ENCODE data around the gene BORCS5.

The BORCS5 gene

GRCh38 chr12:12473223-12473622, 116.3 kb downstream of the BORCS5 start:
- H3K27ac Mint-ChIP-seq, result peak overlapping the region; percentile 60
- H3K27me3 Mint-ChIP-seq (ENCODE audit: low read depth, poor library complexity), result no peaks in the 10 kb centered on the region
- H3K36me3 Mint-ChIP-seq (ENCODE audit: low read depth), result peaks cover 87% of the 10 kb centered on the region
- no peak overlapping the region for H3K4me3 Mint-ChIP-seq
- DNase-seq, result no peak
- no peak for TF ChIP-seq CTCF (IDR thresholded peaks at IDR 0.05)
- H3K4me1 Mint-ChIP-seq, result peaks cover 7% of the 10 kb centered on the region
- peaks cover 38% of the 10 kb centered on the region for H3K9me3 Mint-ChIP-seq

GRCh38 chr12:12474471-12474928, 117.6 kb downstream of the BORCS5 start:
- Mint-ChIP-seq H3K36me3 (ENCODE audit: low read depth) (peaks cover 85% of the 10 kb centered on the region), H3K4me3 (no peak overlapping the region), H3K4me1 (peaks cover 7% of the 10 kb centered on the region), H3K27ac (peak overlapping the region; percentile 1), H3K9me3 (peaks cover 31% of the 10 kb centered on the region), H3K27me3 (ENCODE audit: low read depth, poor library complexity) (no peaks in the 10 kb centered on the region)
- TF ChIP-seq CTCF (IDR thresholded peaks at IDR 0.05), result no peak
- no peak for DNase-seq

- H3K27ac Mint-ChIP-seq, result peak overlapping the region; percentile 64
- no peak overlapping the region for H3K4me3 Mint-ChIP-seq
- peaks cover 7% of the 10 kb centered on the region for H3K4me1 Mint-ChIP-seq
- H3K27me3 Mint-ChIP-seq (ENCODE audit: low read depth, poor library complexity), result no peaks in the 10 kb centered on the region
- TF ChIP-seq CTCF (IDR thresholded peaks at IDR 0.05), result no peak
- no peak for DNase-seq
- peaks cover 85% of the 10 kb centered on the region for H3K36me3 Mint-ChIP-seq (ENCODE audit: low read depth)
- peaks cover 24% of the 10 kb centered on the region for H3K9me3 Mint-ChIP-seq
Measured at GRCh38 chr12:12474931-12475795, 118.3 kb downstream of the BORCS5 start.

GRCh38 chr12:12476857-12477531, 120.1 kb downstream of the BORCS5 start:
- peaks cover under 1% of the 10 kb centered on the region for H3K4me1 Mint-ChIP-seq
- no peak for TF ChIP-seq CTCF (IDR thresholded peaks at IDR 0.05)
- H3K36me3 Mint-ChIP-seq (ENCODE audit: low read depth), result peaks cover 70% of the 10 kb centered on the region
- no peak overlapping the region for H3K27ac Mint-ChIP-seq
- H3K9me3 Mint-ChIP-seq, result peaks cover 6% of the 10 kb centered on the region
- no peak overlapping the region for H3K4me3 Mint-ChIP-seq
- no peaks in the 10 kb centered on the region for H3K27me3 Mint-ChIP-seq (ENCODE audit: low read depth, poor library complexity)
- DNase-seq, result no peak

- no peaks in the 10 kb centered on the region for H3K27me3 Mint-ChIP-seq (ENCODE audit: low read depth, poor library complexity)
- no peak for DNase-seq
- no peak for TF ChIP-seq CTCF (IDR thresholded peaks at IDR 0.05)
- H3K4me3 Mint-ChIP-seq, result no peak overlapping the region
- H3K27ac Mint-ChIP-seq, result no peak overlapping the region
- peaks cover 6% of the 10 kb centered on the region for H3K9me3 Mint-ChIP-seq
- no peaks in the 10 kb centered on the region for H3K4me1 Mint-ChIP-seq
- H3K36me3 Mint-ChIP-seq (ENCODE audit: low read depth), result peaks cover 70% of the 10 kb centered on the region
Measured at GRCh38 chr12:12477532-12477890, 120.6 kb downstream of the BORCS5 start.

All from nephron progenitor cell (in vitro differentiated cells).